ENCODE data around the gene ARHGAP5.

The ARHGAP5 gene

GRCh38 chr14:32077081-32078022 lies at the start of gene ARHGAP5:
Gene ARHGAP5 (plus strand): TSS chr14:32077304. CDS start chr14:32090670, 13,366 bp downstream.
- ATAC-seq (ENCODE audit: low read depth) (peak; percentile 15), DNase-seq (ENCODE audit: low spot score) (peak; percentile 70)
- Histone ChIP-seq H3K9me3 (ENCODE audit: severe bottlenecking) (no peaks in the 10 kb centered on the region), H3K27ac (ENCODE audit: poor library complexity, severe bottlenecking) (peak within 1 kb of the TSS; percentile 96), H3K4me3 (ENCODE audit: severe bottlenecking) (peak within 1 kb of the TSS; percentile 95), H3K36me3 (ENCODE audit: low read depth) (peaks cover 13% of the 10 kb centered on the region; the same call in 1 of the 2 replicates), H3K27me3 (ENCODE audit: insufficient read depth, poor library complexity, severe bottlenecking) (no peaks in the 10 kb centered on the region), H3K4me1 (ENCODE audit: insufficient read depth, poor library complexity, severe bottlenecking) (peaks cover 39% of the 10 kb centered on the region)
- TF ChIP-seq CTCF (IDR thresholded peaks at IDR 0.05; ENCODE audit: poor library complexity, severe bottlenecking): no peak

GRCh38 chr14:32028599-32028998 lies 48.5 kb upstream of the ARHGAP5 start:
- ATAC-seq (ENCODE audit: low read depth) (peak; percentile 71), DNase-seq (ENCODE audit: low spot score) (no peak)
- H3K9me3 ChIP-seq (ENCODE audit: severe bottlenecking): no peaks in the 10 kb centered on the region
- H3K27me3 ChIP-seq (ENCODE audit: insufficient read depth, poor library complexity, severe bottlenecking): no peaks in the 10 kb centered on the region
- H3K36me3 ChIP-seq (ENCODE audit: low read depth): no peaks in the 10 kb centered on the region
- peak overlapping the region; percentile 5 for H3K27ac ChIP-seq (ENCODE audit: poor library complexity, severe bottlenecking)
- peaks cover 14% of the 10 kb centered on the region for H3K4me1 ChIP-seq (ENCODE audit: insufficient read depth, poor library complexity, severe bottlenecking)
- H3K4me3 ChIP-seq (ENCODE audit: severe bottlenecking): no peak overlapping the region
- TF ChIP-seq CTCF (IDR thresholded peaks at IDR 0.05; ENCODE audit: poor library complexity, severe bottlenecking): no peak

- no peak for TF ChIP-seq CTCF (IDR thresholded peaks at IDR 0.05; ENCODE audit: poor library complexity, severe bottlenecking)
- no peak for ATAC-seq (ENCODE audit: low read depth)
- no peaks in the 10 kb centered on the region for H3K9me3 ChIP-seq (ENCODE audit: severe bottlenecking)
- no peaks in the 10 kb centered on the region for H3K36me3 ChIP-seq (ENCODE audit: low read depth)
- DNase-seq (ENCODE audit: low spot score): no peak
- H3K27ac ChIP-seq (ENCODE audit: poor library complexity, severe bottlenecking): no peak overlapping the region
- no peaks in the 10 kb centered on the region for H3K4me1 ChIP-seq (ENCODE audit: insufficient read depth, poor library complexity, severe bottlenecking)
- H3K4me3 ChIP-seq (ENCODE audit: severe bottlenecking): no peak overlapping the region
- no peaks in the 10 kb centered on the region for H3K27me3 ChIP-seq (ENCODE audit: insufficient read depth, poor library complexity, severe bottlenecking)
Observed at GRCh38 chr14:32033543-32033942, 43.6 kb upstream of the ARHGAP5 start.

- Histone ChIP-seq H3K4me1 (ENCODE audit: insufficient read depth, poor library complexity, severe bottlenecking) (no peaks in the 10 kb centered on the region), H3K27me3 (ENCODE audit: insufficient read depth, poor library complexity, severe bottlenecking) (no peaks in the 10 kb centered on the region), H3K4me3 (ENCODE audit: severe bottlenecking) (no peak overlapping the region), H3K9me3 (ENCODE audit: severe bottlenecking) (no peaks in the 10 kb centered on the region), H3K36me3 (ENCODE audit: low read depth) (no peaks in the 10 kb centered on the region), H3K27ac (ENCODE audit: poor library complexity, severe bottlenecking) (no peak overlapping the region)
- ATAC-seq (ENCODE audit: low read depth) (no peak), DNase-seq (ENCODE audit: low spot score) (no peak)
- no peak for TF ChIP-seq CTCF (IDR thresholded peaks at IDR 0.05; ENCODE audit: poor library complexity, severe bottlenecking)
Observed at GRCh38 chr14:32038876-32039275, 38.2 kb upstream of the ARHGAP5 start.
